HFFc6 (cell line): Measurements from ENCODE around the gene ZDHHC24. TPM values are rescaled to one million over a fixed set of nuclear protein-coding genes. Genes with fewer than 3 reads are reported as not detected.

Source experiments
- DNase-seq: peaks from one replicate; pipeline ENCODE4 v3.0.0-alpha.2; 2018
- H3K27ac Mint-ChIP-seq: 2 replicates; pipeline ENCODE4 v1.8.0; 2020; ENCODE audit warnings: mild to moderate bottlenecking, mixed read lengths
- H3K27me3 Mint-ChIP-seq: 2 replicates; pipeline ENCODE4 v1.8.0; 2021; ENCODE audit warnings: mild to moderate bottlenecking, moderate library complexity, mixed read lengths; ENCODE audit not compliant: insufficient read depth
- H3K36me3 Mint-ChIP-seq: 2 replicates; pipeline ENCODE4 v1.8.0; 2021; ENCODE audit warnings: low read depth, mixed read lengths
- H3K4me1 Mint-ChIP-seq: 2 replicates; pipeline ENCODE4 v1.8.0; 2020; ENCODE audit warnings: low read depth, mixed read lengths
- H3K4me3 Mint-ChIP-seq: 2 replicates; pipeline ENCODE4 v1.8.0; 2020; ENCODE audit warnings: mild to moderate bottlenecking, moderate library complexity, mixed read lengths
- H3K9me3 Mint-ChIP-seq: 2 replicates; pipeline ENCODE4 v1.8.0; 2020; ENCODE audit warnings: mild to moderate bottlenecking, mixed read lengths
- total RNA-seq, 6 experiments: library from RNA; stranded (reverse); fragmentation: NEBNext Ultra II Directional; extraction: Animal tissue kit (Norgen Biotek cat#: 25700); gene quantifications; 2 replicates in 1 of 6; 3 replicates in 5 of 6; pipeline ENCODE4 v1.2.3, GENCODE V29; 2021
- TF ChIP-seq, protein P1 (sequence below): fragments of 200-600 bp; sonication (generic); IDR thresholded peaks from 2 replicates; pipeline ENCODE4 v1.5.0; 2021; ENCODE audit warnings: antibody characterized with exemption, mild to moderate bottlenecking

Gene ZDHHC24
- total RNA-seq, 6 experiments from 2014 or later: 15.4 to 23.3 (median 18.6) TPM

DNA sequence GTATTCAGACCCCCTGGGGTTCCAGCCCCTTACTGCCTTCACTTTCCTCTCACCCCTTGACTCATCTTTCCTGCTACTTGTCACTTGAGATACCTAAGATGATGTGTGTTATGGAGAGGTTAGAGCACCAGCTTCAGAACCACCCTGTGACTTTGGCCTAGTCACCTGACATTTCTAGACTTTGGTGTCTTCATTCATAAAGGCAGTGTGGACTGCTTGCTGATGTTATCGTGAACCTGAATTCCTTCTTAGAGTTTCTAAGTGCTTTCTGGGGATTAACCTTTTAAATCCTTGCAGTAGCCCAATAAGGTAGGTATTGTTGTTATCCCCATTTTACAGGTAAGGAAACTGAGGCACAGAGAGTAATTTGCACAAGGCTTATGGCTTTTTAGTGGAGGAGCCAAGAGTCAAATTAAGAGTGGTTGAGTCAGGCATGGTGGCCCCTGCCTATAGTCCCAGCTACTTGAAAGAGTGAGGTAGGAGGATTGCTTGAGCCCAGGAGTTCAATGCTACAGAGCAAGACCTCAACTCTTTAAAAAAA, 40.5 kb downstream of the ZDHHC24 start:
- Mint-ChIP-seq H3K4me1 (no peaks in the 10 kb centered on the region), H3K9me3 (no peaks in the 10 kb centered on the region), H3K36me3 (peaks cover 4% of the 10 kb centered on the region; the same call in 1 of the 2 replicates), H3K27ac (no peak overlapping the region), H3K27me3 (no peaks in the 10 kb centered on the region; the same call in 1 of the 2 replicates), H3K4me3 (no peak overlapping the region)
- DNase-seq: no peak
- TF ChIP-seq, protein P1, sequence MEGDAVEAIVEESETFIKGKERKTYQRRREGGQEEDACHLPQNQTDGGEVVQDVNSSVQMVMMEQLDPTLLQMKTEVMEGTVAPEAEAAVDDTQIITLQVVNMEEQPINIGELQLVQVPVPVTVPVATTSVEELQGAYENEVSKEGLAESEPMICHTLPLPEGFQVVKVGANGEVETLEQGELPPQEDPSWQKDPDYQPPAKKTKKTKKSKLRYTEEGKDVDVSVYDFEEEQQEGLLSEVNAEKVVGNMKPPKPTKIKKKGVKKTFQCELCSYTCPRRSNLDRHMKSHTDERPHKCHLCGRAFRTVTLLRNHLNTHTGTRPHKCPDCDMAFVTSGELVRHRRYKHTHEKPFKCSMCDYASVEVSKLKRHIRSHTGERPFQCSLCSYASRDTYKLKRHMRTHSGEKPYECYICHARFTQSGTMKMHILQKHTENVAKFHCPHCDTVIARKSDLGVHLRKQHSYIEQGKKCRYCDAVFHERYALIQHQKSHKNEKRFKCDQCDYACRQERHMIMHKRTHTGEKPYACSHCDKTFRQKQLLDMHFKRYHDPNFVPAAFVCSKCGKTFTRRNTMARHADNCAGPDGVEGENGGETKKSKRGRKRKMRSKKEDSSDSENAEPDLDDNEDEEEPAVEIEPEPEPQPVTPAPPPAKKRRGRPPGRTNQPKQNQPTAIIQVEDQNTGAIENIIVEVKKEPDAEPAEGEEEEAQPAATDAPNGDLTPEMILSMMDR: no peak

DNA sequence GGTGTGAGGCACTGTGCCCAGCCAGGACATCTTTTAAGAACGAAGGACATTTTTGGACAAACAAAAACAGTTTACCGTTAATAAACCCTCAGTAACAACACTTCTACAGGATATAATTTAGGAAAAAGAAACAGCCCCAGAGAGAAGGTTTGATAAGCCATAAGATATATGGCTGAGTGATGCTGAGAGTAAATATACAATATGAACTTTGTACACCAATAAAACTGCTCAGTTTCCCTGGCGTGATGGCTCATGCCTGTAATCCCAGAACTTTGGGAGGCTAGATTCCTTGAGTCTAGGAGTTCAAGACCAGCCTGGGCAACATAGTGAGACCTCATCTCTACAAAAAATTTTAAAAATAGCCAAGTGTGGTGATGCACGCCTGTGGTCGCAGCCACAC, 47.3 kb downstream of the ZDHHC24 start:
- DNase-seq: no peak
- H3K36me3 Mint-ChIP-seq: no peaks in the 10 kb centered on the region
- no peaks in the 10 kb centered on the region for H3K27me3 Mint-ChIP-seq
- H3K4me3 Mint-ChIP-seq: no peak overlapping the region
- H3K27ac Mint-ChIP-seq: no peak overlapping the region
- H3K9me3 Mint-ChIP-seq: no peaks in the 10 kb centered on the region
- no peaks in the 10 kb centered on the region for H3K4me1 Mint-ChIP-seq
- TF ChIP-seq, protein P1: no peak

DNA sequence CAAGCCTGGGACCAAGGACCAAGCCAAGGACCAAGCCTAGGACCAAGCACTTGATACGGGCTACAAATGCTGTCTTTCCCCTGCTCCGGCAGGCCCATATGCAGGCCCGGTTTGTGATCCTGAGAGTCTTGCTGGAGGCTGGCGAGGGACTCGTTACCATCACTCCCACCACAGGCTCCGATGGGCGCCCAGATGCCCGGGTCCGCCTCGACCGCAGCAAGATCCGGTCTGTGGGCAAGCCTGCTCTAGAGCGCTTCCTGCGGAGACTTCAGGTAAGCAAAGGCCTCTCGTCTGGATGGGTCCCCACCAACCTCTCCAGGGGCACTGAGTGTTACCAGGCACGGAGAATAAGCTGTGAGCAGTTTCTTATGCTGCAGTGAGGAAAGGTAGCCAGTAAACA, 48.6 kb downstream of the ZDHHC24 start:
- TF ChIP-seq, protein P1: no peak

DNA sequence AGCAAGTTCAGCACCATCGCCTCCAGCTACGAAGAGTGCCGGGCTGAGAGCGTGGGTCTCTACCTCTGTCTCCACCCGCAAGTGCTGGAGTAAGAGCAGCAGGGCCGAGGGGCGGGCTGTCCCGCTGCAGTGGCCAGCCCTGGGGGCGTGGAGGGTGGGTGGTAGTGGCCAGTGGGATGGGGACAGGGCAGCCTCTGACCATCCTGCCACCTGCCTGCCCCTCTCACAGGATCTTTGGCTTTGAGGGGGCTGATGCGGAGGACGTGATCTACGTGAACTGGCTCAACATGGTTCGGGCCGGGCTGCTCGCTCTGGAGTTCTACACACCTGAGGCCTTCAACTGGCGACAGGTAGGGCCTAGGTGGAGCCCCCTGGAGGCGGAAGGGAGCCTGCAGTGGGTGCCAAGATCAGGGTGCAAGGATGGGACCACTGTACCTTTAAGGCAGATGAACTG, 50.4 kb downstream of the ZDHHC24 start:
- Mint-ChIP-seq H3K9me3 (no peaks in the 10 kb centered on the region), H3K4me1 (no peaks in the 10 kb centered on the region), H3K27ac (no peak overlapping the region), H3K4me3 (no peak overlapping the region), H3K36me3 (no peaks in the 10 kb centered on the region), H3K27me3 (no peaks in the 10 kb centered on the region)
- no peak for DNase-seq
- TF ChIP-seq, protein P1: no peak

More for the DNA sequence above, 48.6 kb downstream of the ZDHHC24 start:
- Mint-ChIP-seq H3K36me3 (no peaks in the 10 kb centered on the region), H3K4me1 (no peaks in the 10 kb centered on the region), H3K27ac (no peak overlapping the region), H3K4me3 (no peak overlapping the region), H3K9me3 (no peaks in the 10 kb centered on the region), H3K27me3 (no peaks in the 10 kb centered on the region)
- DNase-seq: no peak

DNA sequence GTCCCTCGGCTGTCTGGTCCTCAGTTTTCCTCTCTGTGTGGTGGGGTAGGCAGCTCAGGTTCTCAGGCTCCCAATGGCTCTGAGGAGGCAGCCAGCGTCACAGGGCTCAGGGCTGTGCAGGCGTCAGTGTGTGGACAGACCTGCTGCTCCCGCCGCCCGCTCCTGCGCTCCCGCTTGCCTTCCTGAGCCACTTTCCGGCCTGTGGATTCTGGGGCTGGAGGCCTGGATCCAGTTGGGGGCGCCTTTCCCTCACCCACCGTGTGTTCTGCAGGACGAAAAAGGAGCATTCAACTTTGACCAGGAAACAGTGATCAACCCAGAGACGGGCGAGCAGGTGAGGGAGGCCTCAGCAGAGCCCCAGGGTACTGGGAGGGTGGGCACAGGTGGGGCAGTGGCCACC, 50.9 kb downstream of the ZDHHC24 start:
- Mint-ChIP-seq H3K4me3 (no peak overlapping the region), H3K9me3 (no peaks in the 10 kb centered on the region), H3K27me3 (no peaks in the 10 kb centered on the region), H3K4me1 (no peaks in the 10 kb centered on the region), H3K27ac (no peak overlapping the region), H3K36me3 (no peaks in the 10 kb centered on the region)
- TF ChIP-seq, protein P1: no peak
- DNase-seq: no peak
